ENCODE results near the gene LRMDA. TPM values are rescaled to one million over a fixed set of nuclear protein-coding genes. Genes with fewer than 3 reads are reported as not detected.
"Not testable (repeated sequence)": the region's sequence is repeated elsewhere in the genome, so short reads cannot be mapped to it uniquely, and the experiment has no call there.

LRMDA gene
- total RNA-seq, 2 experiments from 2014 or later, result not detected

GRCh38 chr10:76139431-76139830 lies 708.0 kb downstream of the LRMDA start:
- H3K27ac ChIP-seq (ENCODE audit: low read depth, low read length, poor library complexity, severe bottlenecking), result no peak overlapping the region
- no peaks in the 10 kb centered on the region for H4K20me1 ChIP-seq (ENCODE audit: insufficient read depth, low read length)
- TF ChIP-seq EZH2phosphoT487 (IDR thresholded peaks at IDR 0.05; ENCODE audit: borderline replicate concordance, low read depth, low read length) (no peak), CTCF (conservative IDR thresholded peaks at IDR 0.05; ENCODE audit: low read length) (no peak)
- no peak overlapping the region for H3K4me3 ChIP-seq (ENCODE audit: low read depth, low read length, poor library complexity, severe bottlenecking)
- POLR2A ChIA-PET, result no interaction called here
- CTCF ChIA-PET (ENCODE audit: unreplicated experiment), result no interaction called here
- no peak overlapping the region for H2AFZ ChIP-seq (ENCODE audit: low read length)
- no peaks in the 10 kb centered on the region for H3K9me2 ChIP-seq (ENCODE audit: insufficient read depth, low read length)
- BruUV-seq (replicated peaks), result no TSS peak
- H3K4me2 ChIP-seq (ENCODE audit: low read length), result no peak overlapping the region
- no peaks in the 10 kb centered on the region for H3K79me2 ChIP-seq (ENCODE audit: insufficient read depth, low read depth, low read length)
- H3K36me3 ChIP-seq (ENCODE audit: insufficient read depth, low read length), result no peaks in the 10 kb centered on the region
- no peaks in the 10 kb centered on the region for H3K9me3 ChIP-seq (ENCODE audit: low read length)
- intact Hi-C loops (cut with micrococcal nuclease; ENCODE audit: unreplicated experiment), result no loop called here
- no peak for DNase-seq (ENCODE audit: low spot score)
- no peaks in the 10 kb centered on the region for H3K4me1 ChIP-seq (ENCODE audit: insufficient read depth, low read length, poor library complexity, severe bottlenecking)

- no peak overlapping the region for H3K4me2 ChIP-seq (ENCODE audit: low read length)
- H3K4me3 ChIP-seq (ENCODE audit: low read depth, low read length, poor library complexity, severe bottlenecking), result no peak overlapping the region
- no peak overlapping the region for H3K27ac ChIP-seq (ENCODE audit: low read depth, low read length, poor library complexity, severe bottlenecking)
- H3K36me3 ChIP-seq (ENCODE audit: insufficient read depth, low read length), result no peaks in the 10 kb centered on the region
- H3K4me1 ChIP-seq (ENCODE audit: insufficient read depth, low read length, poor library complexity, severe bottlenecking), result no peaks in the 10 kb centered on the region
- DNase-seq (ENCODE audit: low spot score), result no peak
- no peaks in the 10 kb centered on the region for H3K79me2 ChIP-seq (ENCODE audit: insufficient read depth, low read depth, low read length)
- no peak overlapping the region for H2AFZ ChIP-seq (ENCODE audit: low read length)
- H3K9me3 ChIP-seq (ENCODE audit: low read length), result no peaks in the 10 kb centered on the region
- no peaks in the 10 kb centered on the region for H3K9me2 ChIP-seq (ENCODE audit: insufficient read depth, low read length)
- H4K20me1 ChIP-seq (ENCODE audit: insufficient read depth, low read length), result no peaks in the 10 kb centered on the region
- TF ChIP-seq CTCF (conservative IDR thresholded peaks at IDR 0.05; ENCODE audit: low read length), result no peak
- no peak for TF ChIP-seq EZH2phosphoT487 (IDR thresholded peaks at IDR 0.05; ENCODE audit: borderline replicate concordance, low read depth, low read length)
- intact Hi-C loops (cut with micrococcal nuclease; ENCODE audit: unreplicated experiment), result no loop called here
- no TSS peak for BruUV-seq (replicated peaks)
- POLR2A ChIA-PET, result interaction anchor here (0.6 kb wide), 1 partner anchor 389 kb away, joined by 3 read pairs; no protein-coding TSS in a partner anchor
- CTCF ChIA-PET (ENCODE audit: unreplicated experiment), result no interaction called here
Measured at GRCh38 chr10:76141376-76141775, 710.0 kb downstream of the LRMDA start.

GRCh38 chr10:76148217-76148616 lies 716.8 kb downstream of the LRMDA start:
- H3K79me2 ChIP-seq (ENCODE audit: insufficient read depth, low read depth, low read length); CTCF ChIA-PET (ENCODE audit: unreplicated experiment); H3K27ac ChIP-seq (ENCODE audit: low read depth, low read length, poor library complexity, severe bottlenecking); H3K9me3 ChIP-seq (ENCODE audit: low read length); DNase-seq (ENCODE audit: low spot score); H3K36me3 ChIP-seq (ENCODE audit: insufficient read depth, low read length); POLR2A ChIA-PET; H3K4me2 ChIP-seq (ENCODE audit: low read length); BruUV-seq (replicated peaks); H2AFZ ChIP-seq (ENCODE audit: low read length); H3K9me2 ChIP-seq (ENCODE audit: insufficient read depth, low read length); intact Hi-C loops (cut with micrococcal nuclease; ENCODE audit: unreplicated experiment); H4K20me1 ChIP-seq (ENCODE audit: insufficient read depth, low read length); H3K4me1 ChIP-seq (ENCODE audit: insufficient read depth, low read length, poor library complexity, severe bottlenecking); H3K4me3 ChIP-seq (ENCODE audit: low read depth, low read length, poor library complexity, severe bottlenecking): not testable (repeated sequence)

All from OCI-LY7 (cell line).